IPS-18a (cell line): Measurements from ENCODE around the gene EXOSC2.

Source experiments
- H3K27ac ChIP-seq: one replicate; pipeline ENCODE4 v1.5.1; 2013; ENCODE audit warnings: low read length
- H3K27me3 ChIP-seq: one replicate; pipeline ENCODE4 v1.6.1; 2013; ENCODE audit warnings: mild to moderate bottlenecking, low read length; ENCODE audit not compliant: control insufficient read depth, insufficient read depth
- H3K36me3 ChIP-seq: one replicate; pipeline ENCODE4 v1.6.1; 2013; ENCODE audit warnings: low read depth, low read length; ENCODE audit not compliant: control insufficient read depth
- H3K4me1 ChIP-seq: one replicate; pipeline ENCODE4 v1.6.1; 2013; ENCODE audit warnings: low read depth, low read length; ENCODE audit not compliant: control insufficient read depth
- H3K4me3 ChIP-seq: one replicate; pipeline ENCODE4 v1.5.1; 2013; ENCODE audit warnings: low read length
- H3K9ac ChIP-seq: one replicate; pipeline ENCODE4 v1.6.1; 2013; ENCODE audit warnings: mild to moderate bottlenecking, low read length, moderate library complexity
- H3K9me3 ChIP-seq: one replicate; pipeline ENCODE4 v1.6.1; 2013; ENCODE audit warnings: low read depth, low read length; ENCODE audit not compliant: control insufficient read depth

Gene EXOSC2

GRCh38 chr9:130688072-130688471, 5.5 kb upstream of the EXOSC2 start:
- Histone ChIP-seq H3K4me3 (no peak overlapping the region), H3K36me3 (no peaks in the 10 kb centered on the region), H3K9me3 (peaks cover 5% of the 10 kb centered on the region), H3K27me3 (peaks cover 4% of the 10 kb centered on the region), H3K4me1 (peaks cover 18% of the 10 kb centered on the region), H3K9ac (no peak overlapping the region), H3K27ac (no peak overlapping the region)

- H3K9me3 ChIP-seq: peaks cover 5% of the 10 kb centered on the region
- H3K4me3 ChIP-seq: peak overlapping the region; percentile 30
- H3K27me3 ChIP-seq: no peaks in the 10 kb centered on the region
- peaks cover 20% of the 10 kb centered on the region for H3K4me1 ChIP-seq
- H3K27ac ChIP-seq: no peak overlapping the region
- no peaks in the 10 kb centered on the region for H3K36me3 ChIP-seq
- H3K9ac ChIP-seq: no peak overlapping the region
Observed at GRCh38 chr9:130689572-130689936, 4.0 kb upstream of the EXOSC2 start.

GRCh38 chr9:130689937-130690700, 3.5 kb upstream of the EXOSC2 start:
- peaks cover 24% of the 10 kb centered on the region for H3K4me1 ChIP-seq
- H3K27me3 ChIP-seq: no peaks in the 10 kb centered on the region
- peaks cover 3% of the 10 kb centered on the region for H3K9me3 ChIP-seq
- H3K36me3 ChIP-seq: peaks cover under 1% of the 10 kb centered on the region
- peak overlapping the region; percentile 39 for H3K4me3 ChIP-seq
- no peak overlapping the region for H3K9ac ChIP-seq
- H3K27ac ChIP-seq: no peak overlapping the region

- Histone ChIP-seq H3K27me3 (no peaks in the 10 kb centered on the region), H3K9me3 (no peaks in the 10 kb centered on the region), H3K36me3 (peaks cover 22% of the 10 kb centered on the region), H3K9ac (no peak overlapping the region), H3K4me1 (peaks cover 24% of the 10 kb centered on the region), H3K27ac (no peak overlapping the region), H3K4me3 (peak overlapping the region; percentile 88)
Observed at GRCh38 chr9:130692321-130692720, 1.3 kb upstream of the EXOSC2 start.

- Histone ChIP-seq H3K4me3 (peak overlapping the region; percentile 88), H3K4me1 (peaks cover 24% of the 10 kb centered on the region), H3K36me3 (peaks cover 28% of the 10 kb centered on the region), H3K9ac (peak overlapping the region; percentile 94), H3K27me3 (no peaks in the 10 kb centered on the region), H3K27ac (no peak overlapping the region), H3K9me3 (no peaks in the 10 kb centered on the region)
Observed at GRCh38 chr9:130693101-130693425, 517 bp upstream of the EXOSC2 start.

- H3K4me3 ChIP-seq: peak overlapping the region; percentile 88
- H3K27me3 ChIP-seq: no peaks in the 10 kb centered on the region
- peak overlapping the region; percentile 94 for H3K9ac ChIP-seq
- peak overlapping the region; percentile 81 for H3K27ac ChIP-seq
- no peaks in the 10 kb centered on the region for H3K9me3 ChIP-seq
- H3K36me3 ChIP-seq: peaks cover 40% of the 10 kb centered on the region
- H3K4me1 ChIP-seq: peaks cover 24% of the 10 kb centered on the region
Observed at GRCh38 chr9:130694205-130694604, 625 bp downstream of the EXOSC2 start.

- H3K4me1 ChIP-seq: peaks cover 17% of the 10 kb centered on the region
- no peak overlapping the region for H3K27ac ChIP-seq
Observed at GRCh38 chr9:130696139-130696650, 2.6 kb downstream of the EXOSC2 start.

GRCh38 chr9:130696996-130697395, 3.4 kb downstream of the EXOSC2 start:
- no peaks in the 10 kb centered on the region for H3K27me3 ChIP-seq
- H3K9ac ChIP-seq: no peak overlapping the region
- peaks cover 14% of the 10 kb centered on the region for H3K4me1 ChIP-seq
- H3K36me3 ChIP-seq: peaks cover 60% of the 10 kb centered on the region
- H3K4me3 ChIP-seq: no peak overlapping the region
- no peak overlapping the region for H3K27ac ChIP-seq
- H3K9me3 ChIP-seq: no peaks in the 10 kb centered on the region

More at GRCh38 chr9:130696139-130696650, 2.6 kb downstream of the EXOSC2 start:
- H3K36me3 ChIP-seq: peaks cover 52% of the 10 kb centered on the region
- H3K27me3 ChIP-seq: no peaks in the 10 kb centered on the region
- no peaks in the 10 kb centered on the region for H3K9me3 ChIP-seq
- H3K9ac ChIP-seq: no peak overlapping the region
- no peak overlapping the region for H3K4me3 ChIP-seq

GRCh38 chr9:130698514-130698913, 4.9 kb downstream of the EXOSC2 start:
- H3K9me3 ChIP-seq: no peaks in the 10 kb centered on the region
- no peak overlapping the region for H3K4me3 ChIP-seq
- no peaks in the 10 kb centered on the region for H3K27me3 ChIP-seq
- H3K9ac ChIP-seq: no peak overlapping the region
- H3K4me1 ChIP-seq: peaks cover 4% of the 10 kb centered on the region
- no peak overlapping the region for H3K27ac ChIP-seq
- peaks cover 75% of the 10 kb centered on the region for H3K36me3 ChIP-seq

GRCh38 chr9:130699047-130699446, 5.5 kb downstream of the EXOSC2 start:
- Histone ChIP-seq H3K9ac (no peak overlapping the region), H3K4me1 (peaks cover 4% of the 10 kb centered on the region), H3K4me3 (no peak overlapping the region), H3K27me3 (no peaks in the 10 kb centered on the region), H3K9me3 (no peaks in the 10 kb centered on the region), H3K27ac (no peak overlapping the region), H3K36me3 (peaks cover 80% of the 10 kb centered on the region)

- Histone ChIP-seq H3K27ac (no peak overlapping the region), H3K9ac (no peak overlapping the region), H3K27me3 (no peaks in the 10 kb centered on the region), H3K4me1 (no peaks in the 10 kb centered on the region), H3K4me3 (no peak overlapping the region), H3K36me3 (peaks cover 76% of the 10 kb centered on the region), H3K9me3 (no peaks in the 10 kb centered on the region)
Observed at GRCh38 chr9:130701059-130702022, 7.8 kb downstream of the EXOSC2 start.
